ENCODE results near the gene RNF39. TPM values are rescaled to one million over a fixed set of nuclear protein-coding genes. Genes with fewer than 3 reads are reported as not detected.
"Not testable (repeated sequence)": the region's sequence is repeated elsewhere in the genome, so short reads cannot be mapped to it uniquely, and the experiment has no call there.

Gene RNF39, protein sequence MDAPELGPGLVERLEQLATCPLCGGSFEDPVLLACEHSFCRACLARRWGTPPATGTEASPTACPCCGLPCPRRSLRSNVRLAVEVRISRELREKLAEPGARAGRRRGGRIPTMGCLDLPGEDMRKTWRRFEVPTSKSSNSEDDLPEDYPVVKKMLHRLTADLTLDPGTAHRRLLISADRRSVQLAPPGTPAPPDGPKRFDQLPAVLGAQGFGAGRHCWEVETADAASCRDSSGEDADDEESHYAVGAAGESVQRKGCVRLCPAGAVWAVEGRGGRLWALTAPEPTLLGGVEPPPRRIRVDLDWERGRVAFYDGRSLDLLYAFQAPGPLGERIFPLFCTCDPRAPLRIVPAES
- polyA plus RNA-seq (2012; ENCODE audit: missing spikeins), result 0.34 TPM

DNA sequence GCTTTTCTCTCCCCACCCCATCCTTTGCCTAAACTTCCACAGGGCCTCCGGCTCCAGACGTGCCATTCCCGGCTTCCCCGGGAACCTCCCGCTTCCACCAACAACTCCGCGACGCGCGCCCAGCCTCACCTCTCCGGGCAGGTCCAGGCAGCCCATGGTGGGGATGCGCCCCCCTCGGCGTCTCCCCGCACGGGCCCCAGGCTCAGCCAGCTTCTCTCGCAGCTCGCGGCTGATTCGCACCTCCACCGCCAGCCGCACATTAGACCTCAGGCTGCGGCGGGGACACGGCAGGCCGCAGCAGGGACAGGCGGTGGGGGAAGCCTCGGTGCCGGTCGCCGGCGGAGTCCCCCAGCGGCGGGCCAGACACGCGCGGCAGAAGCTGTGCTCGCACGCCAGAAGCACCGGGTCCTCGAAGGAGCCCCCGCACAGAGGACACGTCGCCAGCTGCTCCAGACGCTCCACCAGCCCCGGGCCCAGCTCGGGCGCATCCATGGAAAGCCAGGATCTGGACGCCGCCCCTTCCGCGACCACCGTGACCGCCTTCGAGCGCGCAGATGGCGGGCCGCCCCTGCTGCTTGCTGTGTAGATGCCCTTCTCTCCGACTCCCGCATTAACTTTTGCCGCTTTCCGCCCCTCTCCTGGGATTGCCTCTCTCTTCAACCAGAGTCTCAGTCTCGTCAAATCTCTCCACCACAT lies at the start of gene RNF39:
TSS of gene RNF39 (minus strand) at position 676 of the 696 bp plus-strand sequence. CDS start at position 492, 184 bp downstream.
- TF ChIP-seq TAF1 (IDR thresholded peaks at IDR 0.05; ENCODE audit: borderline replicate concordance, low read depth, low read length), result no peak
- no peak for TF ChIP-seq POLR2AphosphoS5 (IDR thresholded peaks at IDR 0.05; ENCODE audit: low read depth, low read length)
- TF ChIP-seq POLR2A (IDR thresholded peaks at IDR 0.05; ENCODE audit: low read depth, low read length), result no peak
- DNase-seq (ENCODE audit: insufficient read length) (no peak), FAIRE-seq (no peak)

DNA sequence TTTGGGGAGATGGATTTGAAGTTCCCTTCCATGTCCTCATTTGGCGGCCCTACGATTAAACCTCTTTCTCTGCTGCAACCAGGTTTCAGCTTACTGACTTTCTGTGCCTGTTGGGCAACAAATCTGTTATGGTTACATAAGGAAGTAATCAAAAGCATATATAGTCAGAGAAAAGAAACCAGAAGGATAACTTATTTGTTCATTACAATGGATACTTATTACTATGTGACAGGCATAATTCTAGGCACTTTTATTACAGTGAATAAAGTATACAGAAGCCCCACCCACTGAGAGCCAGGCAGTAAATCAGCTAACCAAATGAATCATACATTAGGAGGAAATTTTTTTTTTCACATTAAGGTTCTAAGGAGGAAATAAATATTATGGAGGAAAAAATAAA lies 46.9 kb upstream of the RNF39 start:
- FAIRE-seq (no peak), DNase-seq (ENCODE audit: insufficient read length) (no peak)
- TF ChIP-seq POLR2AphosphoS5 (IDR thresholded peaks at IDR 0.05; ENCODE audit: low read depth, low read length), result no peak
- no peak for TF ChIP-seq TAF1 (IDR thresholded peaks at IDR 0.05; ENCODE audit: borderline replicate concordance, low read depth, low read length)
- no peak for TF ChIP-seq POLR2A (IDR thresholded peaks at IDR 0.05; ENCODE audit: low read depth, low read length)

DNA sequence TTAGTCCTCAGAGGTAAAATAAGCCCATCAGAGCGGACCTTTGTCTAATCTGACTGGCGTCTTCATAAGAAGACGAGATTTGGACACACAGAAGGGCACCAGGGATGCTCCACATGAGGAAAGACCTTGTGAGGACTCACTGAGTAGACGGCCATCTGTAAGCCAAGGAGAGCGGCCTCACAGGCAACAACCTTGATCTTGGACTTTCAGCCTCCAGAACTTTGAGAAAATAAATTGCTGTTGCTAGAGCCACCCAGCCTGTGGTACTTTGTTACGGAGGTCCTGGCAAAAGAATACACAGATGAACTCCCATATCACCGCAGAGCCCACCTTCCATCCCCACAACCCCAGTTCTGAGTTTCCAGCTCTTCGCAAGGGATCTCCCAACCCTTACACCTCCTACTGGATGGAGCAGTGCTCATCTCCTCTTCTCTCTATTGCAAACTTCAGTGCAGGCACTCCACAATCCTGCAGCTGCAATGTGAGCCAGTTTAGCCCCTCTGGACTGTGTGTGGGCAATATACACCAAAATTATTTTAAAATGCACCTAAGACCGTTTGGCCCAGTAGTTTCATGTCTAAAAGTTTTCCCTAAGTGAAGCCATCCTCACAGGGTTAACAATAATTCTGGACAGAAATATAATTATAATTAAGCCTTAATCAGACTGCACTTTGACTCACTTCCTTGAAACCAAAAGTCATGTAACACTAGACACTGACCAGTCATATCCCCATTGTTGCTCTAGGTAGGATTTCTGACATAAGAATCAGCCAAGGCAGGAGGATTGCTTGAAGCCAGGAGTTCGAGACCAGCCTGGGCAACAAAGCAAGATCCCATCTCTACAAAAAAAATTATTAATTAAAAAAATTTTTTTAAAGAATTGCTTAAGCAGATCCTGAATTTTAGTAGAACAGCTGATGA lies 46.1 kb upstream of the RNF39 start:
- TF ChIP-seq POLR2A (IDR thresholded peaks at IDR 0.05; ENCODE audit: low read depth, low read length) (no peak), POLR2AphosphoS5 (IDR thresholded peaks at IDR 0.05; ENCODE audit: low read depth, low read length) (no peak), TAF1 (IDR thresholded peaks at IDR 0.05; ENCODE audit: borderline replicate concordance, low read depth, low read length) (no peak)
- DNase-seq (ENCODE audit: insufficient read length), result no peak

DNA sequence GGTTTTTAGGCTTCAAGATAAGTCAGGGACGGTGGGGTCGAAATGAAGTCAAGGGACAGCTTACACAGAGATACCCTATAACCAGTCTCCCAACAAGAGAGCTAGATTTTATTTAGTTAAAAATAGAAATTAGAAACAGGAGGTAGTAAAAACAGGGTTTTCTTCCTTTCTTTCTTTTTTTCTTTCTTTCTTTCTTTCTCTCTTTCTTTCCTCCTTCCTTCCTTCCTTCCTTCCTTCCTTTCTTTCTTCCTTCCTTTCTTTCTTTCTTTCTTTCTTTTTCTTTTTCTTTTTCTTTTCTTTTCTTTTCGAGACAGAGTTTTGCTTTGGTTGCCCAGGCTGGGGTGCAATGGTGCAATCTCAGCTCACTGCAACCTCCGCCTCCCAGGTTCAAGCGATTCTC lies 43.1 kb upstream of the RNF39 start:
- not testable (repeated sequence) for FAIRE-seq; DNase-seq (ENCODE audit: insufficient read length)

More for the DNA sequence above, 46.1 kb upstream of the RNF39 start:
- FAIRE-seq, result no peak

DNA sequence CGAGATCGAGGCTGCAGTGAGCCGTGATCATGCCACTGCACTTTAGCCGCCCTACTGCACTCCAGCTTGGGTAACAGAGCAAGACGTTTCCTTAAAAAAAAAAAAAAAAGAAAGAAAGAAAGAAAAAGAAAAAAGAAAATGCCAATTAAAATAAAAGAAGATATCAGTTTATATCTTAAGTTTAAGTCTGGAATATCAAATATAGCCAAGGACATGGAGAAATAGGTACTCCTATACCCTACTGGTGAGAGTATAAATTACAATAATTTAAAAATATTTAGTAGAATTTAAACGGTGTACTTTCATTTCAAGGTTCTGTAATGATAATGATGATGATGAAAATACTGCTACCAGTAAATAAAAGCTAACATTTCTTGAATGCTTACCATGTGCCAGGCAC lies 41.2 kb upstream of the RNF39 start:
- DNase-seq (ENCODE audit: insufficient read length), result no peak
- no peak for FAIRE-seq
- no peak for TF ChIP-seq TAF1 (IDR thresholded peaks at IDR 0.05; ENCODE audit: borderline replicate concordance, low read depth, low read length)
- no peak for TF ChIP-seq POLR2A (IDR thresholded peaks at IDR 0.05; ENCODE audit: low read depth, low read length)
- no peak for TF ChIP-seq POLR2AphosphoS5 (IDR thresholded peaks at IDR 0.05; ENCODE audit: low read depth, low read length)

DNA sequence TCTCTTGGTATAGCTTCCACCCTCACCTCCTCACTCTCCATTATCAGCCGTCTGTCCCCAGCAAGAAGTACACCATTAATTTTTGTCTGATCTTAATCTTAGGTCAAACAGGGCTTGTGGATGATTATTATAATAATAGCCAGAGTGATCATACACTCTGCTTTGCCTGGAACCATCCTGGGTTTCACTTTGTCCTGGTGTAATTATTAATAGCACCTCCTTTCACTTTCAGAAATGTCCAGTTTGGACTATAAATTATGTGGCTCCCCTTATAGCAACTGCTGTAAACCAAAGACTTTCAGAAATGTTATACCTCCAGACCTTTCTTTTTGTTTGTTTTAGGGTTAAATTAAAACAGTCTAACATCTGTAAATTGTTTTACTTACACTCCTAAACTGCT lies 38.3 kb upstream of the RNF39 start:
- FAIRE-seq (no peak), DNase-seq (ENCODE audit: insufficient read length) (no peak)
- TF ChIP-seq TAF1 (IDR thresholded peaks at IDR 0.05; ENCODE audit: borderline replicate concordance, low read depth, low read length) (no peak), POLR2AphosphoS5 (IDR thresholded peaks at IDR 0.05; ENCODE audit: low read depth, low read length) (no peak), POLR2A (IDR thresholded peaks at IDR 0.05; ENCODE audit: low read depth, low read length) (no peak)

DNA sequence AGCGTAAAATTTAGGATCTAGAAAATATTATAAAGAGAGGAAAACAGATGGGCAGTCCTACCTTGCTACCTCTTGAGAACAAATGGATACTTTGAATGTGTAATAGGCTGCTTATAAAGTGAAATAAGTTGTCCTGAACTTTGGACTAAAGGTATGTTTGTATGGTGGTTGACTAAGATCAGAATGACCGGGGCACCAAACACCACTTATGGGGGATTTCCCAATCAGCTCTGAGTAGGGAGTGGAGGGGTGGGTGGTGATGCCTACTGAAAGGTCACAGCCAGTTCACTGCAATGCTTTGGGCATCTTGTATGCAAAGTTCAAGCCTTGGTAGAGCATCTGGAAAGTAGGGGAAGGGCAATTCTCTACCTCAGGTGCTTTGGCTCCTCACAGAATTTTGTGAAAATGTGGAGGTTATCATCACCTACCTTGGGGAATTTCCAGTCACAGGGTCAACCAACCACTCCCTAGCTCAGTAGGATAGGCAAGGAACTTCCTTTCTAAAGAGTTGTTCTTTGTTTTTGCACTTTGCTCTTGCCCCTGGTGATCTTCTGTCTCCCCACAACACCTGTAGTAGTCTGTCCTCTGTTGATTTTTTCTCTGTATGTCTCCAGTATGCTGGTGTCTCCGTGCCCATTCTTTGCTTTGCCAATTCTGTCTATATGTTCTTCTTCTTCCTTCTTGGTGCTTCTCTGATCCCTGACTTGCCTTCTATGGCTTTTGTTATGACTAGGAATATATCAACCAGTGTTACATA lies 37.6 kb upstream of the RNF39 start, which contains the start of gene TRIM31:
TSS of gene TRIM31 (minus strand) at position 88 of the 757 bp plus-strand sequence. CDS start 285 bp downstream, outside the sequence.
- no peak for DNase-seq (ENCODE audit: insufficient read length)
- FAIRE-seq, result peak; percentile 57
- TF ChIP-seq TAF1 (IDR thresholded peaks at IDR 0.05; ENCODE audit: borderline replicate concordance, low read depth, low read length) (no peak), POLR2A (IDR thresholded peaks at IDR 0.05; ENCODE audit: low read depth, low read length) (no peak), POLR2AphosphoS5 (IDR thresholded peaks at IDR 0.05; ENCODE audit: low read depth, low read length) (no peak)

DNA sequence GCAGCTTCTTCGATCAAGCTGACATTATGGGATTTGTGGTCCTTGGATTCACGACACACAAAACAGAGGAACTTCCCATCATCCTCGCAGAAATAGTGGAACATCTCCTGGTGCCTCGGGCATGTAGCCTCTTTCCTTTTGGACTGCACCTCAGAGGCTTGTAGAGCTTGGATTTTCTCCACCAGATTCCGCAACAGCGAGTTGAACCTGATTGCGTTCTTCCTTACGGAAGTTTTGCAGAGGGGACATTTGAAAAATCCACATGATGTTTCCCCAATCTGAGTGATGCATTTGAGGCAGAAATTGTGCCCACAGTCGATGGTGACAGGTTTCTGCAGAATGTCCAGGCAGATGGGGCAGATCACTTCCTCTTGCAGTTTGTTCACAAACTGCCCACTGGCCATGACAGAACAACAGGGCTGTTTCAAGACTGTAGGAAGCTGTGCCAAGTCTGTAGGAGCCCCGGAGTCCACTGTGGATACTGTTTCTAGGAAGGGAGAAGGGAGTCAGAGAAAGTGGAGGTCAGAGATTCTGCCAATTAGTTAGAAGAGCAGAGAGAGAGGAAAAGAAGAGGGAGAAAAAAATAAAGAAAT lies 36.9 kb upstream of the RNF39 start:
- no peak for FAIRE-seq

DNA sequence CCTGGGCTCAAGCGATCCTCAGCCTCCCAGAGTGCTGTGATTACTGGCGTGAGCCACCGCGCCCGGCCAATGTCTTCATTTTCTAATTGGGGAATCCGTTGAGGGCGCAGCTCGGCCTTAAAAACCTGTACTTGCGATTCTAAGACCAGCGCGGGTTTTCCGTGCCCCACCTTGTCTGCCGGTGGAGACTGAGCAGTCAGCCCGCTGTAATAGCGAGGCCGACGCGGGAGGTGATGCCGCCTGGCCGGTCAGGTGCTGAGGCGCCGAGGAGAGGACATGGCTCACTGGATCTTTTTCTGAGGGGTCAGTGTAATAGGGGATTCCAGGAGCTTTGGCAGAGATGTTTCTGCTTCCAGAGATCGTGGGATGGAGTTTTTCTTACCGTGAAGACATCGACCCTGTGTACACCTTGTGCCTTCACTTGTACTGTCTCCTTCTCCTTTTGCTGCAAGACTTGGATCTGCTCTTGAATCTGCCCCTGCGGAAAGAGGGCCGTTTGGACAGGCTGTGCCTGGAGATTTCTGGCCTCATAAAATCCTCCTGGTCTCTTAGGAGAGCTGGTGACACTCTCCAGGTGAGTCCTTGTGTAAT lies 35.8 kb upstream of the RNF39 start:
- TF ChIP-seq POLR2AphosphoS5 (IDR thresholded peaks at IDR 0.05; ENCODE audit: low read depth, low read length) (no peak), TAF1 (IDR thresholded peaks at IDR 0.05; ENCODE audit: borderline replicate concordance, low read depth, low read length) (no peak), POLR2A (IDR thresholded peaks at IDR 0.05; ENCODE audit: low read depth, low read length) (no peak)
- DNase-seq (ENCODE audit: insufficient read length), result no peak
- FAIRE-seq, result no peak

More for the DNA sequence above, 36.9 kb upstream of the RNF39 start:
- DNase-seq (ENCODE audit: insufficient read length), result no peak
- TF ChIP-seq POLR2AphosphoS5 (IDR thresholded peaks at IDR 0.05; ENCODE audit: low read depth, low read length), result no peak
- no peak for TF ChIP-seq POLR2A (IDR thresholded peaks at IDR 0.05; ENCODE audit: low read depth, low read length)
- TF ChIP-seq TAF1 (IDR thresholded peaks at IDR 0.05; ENCODE audit: borderline replicate concordance, low read depth, low read length), result no peak

DNA sequence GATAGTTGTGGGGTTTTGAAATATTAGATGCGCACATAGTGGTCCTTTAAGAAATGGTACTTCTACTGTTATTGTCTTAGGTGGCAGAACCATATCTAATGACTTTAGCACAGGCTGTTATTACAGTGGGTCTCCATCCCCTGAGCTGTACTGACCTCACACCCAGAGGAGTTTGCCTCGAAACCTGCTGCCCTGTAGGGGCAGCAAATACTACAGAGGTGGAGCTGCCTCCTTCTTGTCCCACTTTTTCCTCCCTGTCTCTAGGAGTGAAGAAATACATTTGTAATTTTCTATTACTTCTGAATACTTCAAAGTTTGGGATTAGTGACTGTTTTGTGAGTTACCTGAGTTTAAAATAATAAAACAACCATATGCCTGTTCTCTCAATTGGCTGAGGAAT lies 29.1 kb upstream of the RNF39 start:
- DNase-seq (ENCODE audit: insufficient read length), result no peak
- TF ChIP-seq POLR2AphosphoS5 (IDR thresholded peaks at IDR 0.05; ENCODE audit: low read depth, low read length), result no peak
- no peak for FAIRE-seq

Data from GM12892 (cell line).